ENCODE data around the gene GTF2H4.
"Not testable (repeated sequence)": the region's sequence is repeated elsewhere in the genome, so short reads cannot be mapped to it uniquely, and the experiment has no call there.

- not testable (repeated sequence) for TF ChIP-seq CTCF (IDR thresholded peaks at IDR 0.05 in 2 of 3, conservative IDR thresholded peaks at IDR 0.05 in 1 of 3; ENCODE audit: control insufficient read depth in 2 of 3, extremely low read depth in 1 of 3, insufficient read depth in 1 of 3, low read depth in 3 of 3, low read length in 3 of 3); CHD2 (IDR thresholded peaks at IDR 0.05; ENCODE audit: borderline replicate concordance, low read depth, low read length); YY1 (IDR thresholded peaks at IDR 0.05; ENCODE audit: low read depth, low read length); TAF1 (IDR thresholded peaks at IDR 0.05; ENCODE audit: borderline replicate concordance, low read depth, low read length); EZH2 (IDR thresholded peaks at IDR 0.05; ENCODE audit: borderline replicate concordance, control insufficient read depth, low read depth, low read length)
Observed at GRCh38 chr6:30924040-30924627, 16.1 kb downstream of the GTF2H4 start.
